Stomach (tissue), 9 donors: ENCODE data around the gene NTM. TPM values are rescaled to one million over a fixed set of nuclear protein-coding genes. Genes with fewer than 3 reads are reported as not detected.

Source experiments
- DNase-seq, 2 donors: peaks; one replicate each; pipeline versions ENCODE4 v3.0.0 to v3.0.0-alpha.2; 2013 to 2019
- H3K27ac ChIP-seq, 5 donors: fragments of 200-600 bp in 4 of 5; sonication (generic) in 4 of 5; one replicate each; pipeline ENCODE4 v1.5.1; 2013 to 2019; ENCODE audit warnings: mild to moderate bottlenecking in 1 of 5, moderate library complexity in 1 of 5
- H3K27me3 ChIP-seq, 3 donors: fragments of 200-600 bp; sonication (generic); one replicate each; pipeline ENCODE4 v1.5.1; 2017 to 2019; ENCODE audit warnings: mixed run types in 1 of 3
- H3K36me3 ChIP-seq, 4 donors: fragments of 200-600 bp; sonication (generic); 1 replicate in 3 of 4; 2 replicates in 1 of 4; pipeline ENCODE4 v1.5.1; 2016 to 2019
- H3K4me1 ChIP-seq, 4 donors: fragments of 200-600 bp; sonication (generic); one replicate each; pipeline ENCODE4 v1.5.1; 2016 to 2019
- H3K4me3 ChIP-seq, 4 donors: fragments of 200-600 bp; sonication (generic) in 3 of 4; one replicate each; pipeline ENCODE4 v1.5.1; 2016 to 2019; ENCODE audit warnings: mild to moderate bottlenecking in 1 of 4
- H3K9me3 ChIP-seq, 4 donors: fragments of 200-600 bp; sonication (generic); one replicate each; pipeline ENCODE4 v1.5.1; 2016 to 2019
- EP300 ChIP-seq: sonication (generic); formaldehyde crosslinking; IDR thresholded peaks from one replicate; pipeline ENCODE4 v1.6.1; 2017; ENCODE audit warnings: antibody characterized with exemption
- POLR2A ChIP-seq, 4 donors: fragments of 450-650 bp; IDR thresholded peaks; one replicate each; pipeline ENCODE4 v1.6.1; 2016; ENCODE audit warnings: antibody characterized with exemption in 4 of 4, control low read depth in 2 of 4, mild to moderate bottlenecking in 1 of 4, moderate library complexity in 1 of 4
- POLR2AphosphoS5 ChIP-seq, 3 donors: sonication (generic); formaldehyde crosslinking; IDR thresholded peaks; one replicate each; pipeline ENCODE4 v1.6.1; 2016; ENCODE audit warnings: antibody characterized with exemption in 3 of 3
- WGBS, 5 donors: extraction: QIAGEN DNeasy Blood & Tissue Kit in 3 of 5; methylation state at CpG; one replicate each; pipeline versions ENCODE4 v1.1.5 to v1.1.7; 2013 to 2018; 5-methylcytosine and 5-hydroxymethylcytosine counted together
- intact Hi-C: fragments of 100-400 bp; cut with DNase I; formaldehyde crosslinking; loops from one replicate; pipeline ENCODE4 v1.15.1; 2023; ENCODE audit warnings: low total_unique reads
- polyA plus RNA-seq, 3 donors: library from polyadenylated mRNA; stranded (reverse); fragments of 200-250 nt; gene quantifications; one replicate each; pipeline ENCODE4 v1.2.3, GENCODE V29; 2013
- total RNA-seq, 5 donors: library from RNA; depleted of rRNA; stranded (reverse); fragments of >200 nt; gene quantifications; one replicate each; pipeline versions ENCODE4 v1.1.0 to v1.2.3, GENCODE V29; 2014 to 2016
- TF ChIP-seq, protein P1 (sequence below), 7 experiments: fragments of 450-650 bp in 4 of 7; fragments of 200-600 bp in 3 of 7; sonication (generic) in 3 of 7; IDR thresholded peaks; one replicate each; pipeline ENCODE4 v1.5.1; 2016 to 2019; ENCODE audit warnings: antibody characterized with exemption in 7 of 7, control low read depth in 2 of 7, mild to moderate bottlenecking in 1 of 7
- donor health status: healthy with polysubstance abuse.
- donor health status: Bipolar disorder and iron deficiency.
- donor health status: healthy.

NTM gene
- total and polyA plus RNA-seq, 8 donors = 0.50 to 8.4 (median 1.3) TPM; not detected in 3

DNA sequence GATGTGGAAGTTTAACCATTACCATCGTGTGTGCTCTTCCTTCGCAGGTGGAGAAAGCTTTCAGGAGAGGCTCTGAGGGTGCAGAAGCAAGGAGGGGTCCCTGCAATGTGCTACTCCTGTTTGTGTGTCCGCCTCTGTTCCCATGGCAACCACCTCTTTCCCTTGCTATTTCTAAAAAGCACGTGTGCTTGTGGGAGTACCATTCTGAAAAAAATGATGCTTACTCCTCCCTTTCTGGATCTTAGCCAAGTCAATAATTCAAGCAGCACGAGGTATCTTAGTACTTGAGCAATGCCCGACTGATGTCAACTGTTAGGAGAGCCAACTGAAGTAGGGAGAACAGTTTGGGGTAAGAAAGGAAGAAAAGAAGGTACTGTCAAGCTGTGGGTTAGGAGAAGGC lies 628.7 kb downstream of the NTM start:
- no peaks in the 10 kb centered on the region for H3K36me3 ChIP-seq
- H3K27me3 ChIP-seq = peaks cover 0 to 5% (median 0%) of the 10 kb centered on the region in 3 donors
- intact Hi-C loops = no loop called here
- no peak overlapping the region for H3K27ac ChIP-seq
- peaks cover 0 to 24% (median 16%) of the 10 kb centered on the region in 4 donors for H3K9me3 ChIP-seq
- no peak for TF ChIP-seq EP300
- TF ChIP-seq POLR2AphosphoS5 (IDR thresholded peaks at IDR 0.05) = no peak
- TF ChIP-seq, protein P1, sequence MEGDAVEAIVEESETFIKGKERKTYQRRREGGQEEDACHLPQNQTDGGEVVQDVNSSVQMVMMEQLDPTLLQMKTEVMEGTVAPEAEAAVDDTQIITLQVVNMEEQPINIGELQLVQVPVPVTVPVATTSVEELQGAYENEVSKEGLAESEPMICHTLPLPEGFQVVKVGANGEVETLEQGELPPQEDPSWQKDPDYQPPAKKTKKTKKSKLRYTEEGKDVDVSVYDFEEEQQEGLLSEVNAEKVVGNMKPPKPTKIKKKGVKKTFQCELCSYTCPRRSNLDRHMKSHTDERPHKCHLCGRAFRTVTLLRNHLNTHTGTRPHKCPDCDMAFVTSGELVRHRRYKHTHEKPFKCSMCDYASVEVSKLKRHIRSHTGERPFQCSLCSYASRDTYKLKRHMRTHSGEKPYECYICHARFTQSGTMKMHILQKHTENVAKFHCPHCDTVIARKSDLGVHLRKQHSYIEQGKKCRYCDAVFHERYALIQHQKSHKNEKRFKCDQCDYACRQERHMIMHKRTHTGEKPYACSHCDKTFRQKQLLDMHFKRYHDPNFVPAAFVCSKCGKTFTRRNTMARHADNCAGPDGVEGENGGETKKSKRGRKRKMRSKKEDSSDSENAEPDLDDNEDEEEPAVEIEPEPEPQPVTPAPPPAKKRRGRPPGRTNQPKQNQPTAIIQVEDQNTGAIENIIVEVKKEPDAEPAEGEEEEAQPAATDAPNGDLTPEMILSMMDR (IDR thresholded peaks at IDR 0.05) = no peak
- no peak for TF ChIP-seq POLR2A (IDR thresholded peaks at IDR 0.05)
- H3K4me3 ChIP-seq = no peak overlapping the region
- H3K4me1 ChIP-seq = no peaks in the 10 kb centered on the region
- 32 to 50% (median 39%) methylated on average over 6 of the region's 6 CpGs for WGBS, 5 donors
- DNase-seq = peak in 1 of 2 donors; percentile 18

- no peaks in the 10 kb centered on the region for H3K4me1 ChIP-seq
- intact Hi-C loops = no loop called here
- TF ChIP-seq, protein P1 (IDR thresholded peaks at IDR 0.05) = no peak
- TF ChIP-seq POLR2AphosphoS5 (IDR thresholded peaks at IDR 0.05) (no peak), EP300 (no peak), POLR2A (IDR thresholded peaks at IDR 0.05) (no peak)
- 65 to 79% (median 73%) methylated on average over 1 of the region's 1 CpG for WGBS, 5 donors
- peaks cover 0 to 5% (median 0%) of the 10 kb centered on the region in 3 donors for H3K27me3 ChIP-seq
- DNase-seq = no peak
- no peak overlapping the region for H3K27ac ChIP-seq
- H3K36me3 ChIP-seq = no peaks in the 10 kb centered on the region
- H3K4me3 ChIP-seq = no peak overlapping the region
- H3K9me3 ChIP-seq = peaks cover 0 to 18% (median 13%) of the 10 kb centered on the region in 4 donors
Measured at GRCh38 chr11:131999955-132000354, 629.5 kb downstream of the NTM start.

- Histone ChIP-seq H3K4me3 (no peak overlapping the region), H3K4me1 (no peaks in the 10 kb centered on the region), H3K27me3 (peaks cover 0 to 4% (median 0%) of the 10 kb centered on the region in 3 donors), H3K27ac (no peak overlapping the region), H3K36me3 (no peaks in the 10 kb centered on the region), H3K9me3 (no peaks in the 10 kb centered on the region)
- 78 to 84% (median 79%) methylated on average over 4 of the region's 4 CpGs for WGBS, 5 donors
- no peak for DNase-seq
- TF ChIP-seq EP300 = no peak
- no peak for TF ChIP-seq POLR2A (IDR thresholded peaks at IDR 0.05)
- TF ChIP-seq POLR2AphosphoS5 (IDR thresholded peaks at IDR 0.05) = no peak
- TF ChIP-seq, protein P1 (IDR thresholded peaks at IDR 0.05) = no peak
- intact Hi-C loops = no loop called here
Measured at GRCh38 chr11:132005887-132006286, 635.5 kb downstream of the NTM start.

- H3K27ac ChIP-seq = no peak overlapping the region
- H3K4me3 ChIP-seq = no peak overlapping the region
- no peaks in the 10 kb centered on the region for H3K9me3 ChIP-seq
- intact Hi-C loops = no loop called here
- H3K27me3 ChIP-seq = peaks cover 0 to 4% (median 0%) of the 10 kb centered on the region in 3 donors
- H3K36me3 ChIP-seq = no peaks in the 10 kb centered on the region
- TF ChIP-seq, protein P1 (IDR thresholded peaks at IDR 0.05) = no peak
- TF ChIP-seq POLR2AphosphoS5 (IDR thresholded peaks at IDR 0.05) = no peak
- H3K4me1 ChIP-seq = no peaks in the 10 kb centered on the region
- WGBS, 5 donors = 71 to 78% (median 74%) methylated on average over 7 of the region's 7 CpGs
- DNase-seq = no peak
Measured at GRCh38 chr11:132006884-132007580, 636.6 kb downstream of the NTM start.
